ENCODE results near the gene SMARCA2.

- no peak for TF ChIP-seq POU2F2 (IDR thresholded peaks at IDR 0.05; ENCODE audit: low read depth, low read length)
- TF ChIP-seq TAF1 (IDR thresholded peaks at IDR 0.05; ENCODE audit: low read depth, low read length): no peak
- TF ChIP-seq POLR2A (IDR thresholded peaks at IDR 0.05; ENCODE audit: low read depth, low read length): no peak
- TF ChIP-seq SPI1 (IDR thresholded peaks at IDR 0.05; ENCODE audit: low read depth, low read length): no peak
- TF ChIP-seq POLR2AphosphoS5 (IDR thresholded peaks at IDR 0.05; ENCODE audit: low read depth, low read length): 0 out of 2 replicates have a peak, but pooled peaks have one; percentile 13
Observed at GRCh38 chr9:2036844-2037243, 21.7 kb downstream of the SMARCA2 start.

Measured in GM12891 (cell line).